MM.1S (cell line): ENCODE measurements around the gene LRRC45.

Source experiments
- DNase-seq: peaks from one replicate; pipeline ENCODE4 v3.0.0-alpha.2; 2015
- H2AFZ ChIP-seq: fragments of 300-600 bp; sonication (generic); 2 replicates; pipeline ENCODE4 v1.6.0; 2016; ENCODE audit warnings: antibody characterized with exemption, low read length
- H3F3A ChIP-seq: fragments of 300-600 bp; sonication (generic); 2 replicates; pipeline ENCODE4 v1.6.1; 2016; ENCODE audit warnings: mild to moderate bottlenecking, antibody characterized with exemption, low read length, moderate library complexity, mixed read lengths; ENCODE audit not compliant: insufficient read depth
- H3K27ac ChIP-seq: fragments of 300-600 bp; sonication (generic); 2 replicates; pipeline ENCODE4 v1.5.1; 2016; ENCODE audit warnings: mild to moderate bottlenecking, low read length
- H3K27me3 ChIP-seq: fragments of 300-600 bp; sonication (generic); replicated peaks from 2 replicates; pipeline ENCODE4 v1.6.0; 2016; ENCODE audit warnings: low read length; ENCODE audit not compliant: insufficient read depth
- H3K36me3 ChIP-seq: fragments of 300-600 bp; sonication (generic); replicated peaks from 2 replicates; pipeline ENCODE4 v1.6.1; 2016; ENCODE audit warnings: mild to moderate bottlenecking, low read length, mixed read lengths; ENCODE audit not compliant: insufficient read depth
- H3K4me1 ChIP-seq: fragments of 300-600 bp; sonication (generic); 2 replicates; pipeline ENCODE4 v1.6.1; 2016; ENCODE audit warnings: low read length, mixed read lengths
- H3K4me2 ChIP-seq: fragments of 300-600 bp; sonication (generic); 2 replicates; pipeline ENCODE4 v1.6.0; 2016; ENCODE audit warnings: low read depth, low read length
- H3K4me3 ChIP-seq: fragments of 300-600 bp; sonication (generic); 2 replicates; pipeline ENCODE4 v1.5.1; 2016; ENCODE audit warnings: low read length, mixed read lengths
- H3K79me2 ChIP-seq: fragments of 300-600 bp; sonication (generic); 2 replicates; pipeline ENCODE4 v1.6.1; 2016; ENCODE audit warnings: mixed run types, low read length, mixed read lengths
- H3K9ac ChIP-seq: fragments of 300-600 bp; sonication (generic); 2 replicates; pipeline ENCODE4 v1.6.1; 2016; ENCODE audit warnings: low read length, mixed read lengths
- H3K9me2 ChIP-seq: fragments of 300-600 bp; sonication (generic); replicated peaks from 2 replicates; pipeline ENCODE4 v1.6.1; 2016; ENCODE audit warnings: mild to moderate bottlenecking, low read length, mixed read lengths; ENCODE audit not compliant: insufficient read depth
- H3K9me3 ChIP-seq: fragments of 300-600 bp; sonication (generic); replicated peaks from 2 replicates; pipeline ENCODE4 v1.6.1; 2016; ENCODE audit warnings: mild to moderate bottlenecking, low read length, mixed read lengths; ENCODE audit not compliant: insufficient read depth
- H4K20me1 ChIP-seq: fragments of 300-600 bp; sonication (generic); 2 replicates; pipeline ENCODE4 v1.6.1; 2016; ENCODE audit warnings: mild to moderate bottlenecking, low read length, moderate library complexity, mixed read lengths; ENCODE audit not compliant: insufficient read depth
- EZH2 ChIP-seq: fragments of 300-600 bp; sonication (generic); optimal IDR thresholded peaks from 2 replicates; pipeline ENCODE3; 2017; ENCODE audit warnings: low read depth, mild to moderate bottlenecking, antibody characterized with exemption, low read length, mixed read lengths
- EZH2phosphoT487 ChIP-seq: fragments of 300-600 bp; sonication (generic); IDR thresholded peaks from 2 replicates; pipeline ENCODE4 v1.6.1; 2018; ENCODE audit warnings: antibody characterized with exemption, low read length
- TF ChIP-seq, protein P1 (sequence below): fragments of 300-600 bp; sonication (generic); IDR thresholded peaks from 2 replicates; pipeline ENCODE4 v1.5.1; 2016; ENCODE audit warnings: antibody characterized with exemption, low read length, mixed read lengths

LRRC45 gene

DNA sequence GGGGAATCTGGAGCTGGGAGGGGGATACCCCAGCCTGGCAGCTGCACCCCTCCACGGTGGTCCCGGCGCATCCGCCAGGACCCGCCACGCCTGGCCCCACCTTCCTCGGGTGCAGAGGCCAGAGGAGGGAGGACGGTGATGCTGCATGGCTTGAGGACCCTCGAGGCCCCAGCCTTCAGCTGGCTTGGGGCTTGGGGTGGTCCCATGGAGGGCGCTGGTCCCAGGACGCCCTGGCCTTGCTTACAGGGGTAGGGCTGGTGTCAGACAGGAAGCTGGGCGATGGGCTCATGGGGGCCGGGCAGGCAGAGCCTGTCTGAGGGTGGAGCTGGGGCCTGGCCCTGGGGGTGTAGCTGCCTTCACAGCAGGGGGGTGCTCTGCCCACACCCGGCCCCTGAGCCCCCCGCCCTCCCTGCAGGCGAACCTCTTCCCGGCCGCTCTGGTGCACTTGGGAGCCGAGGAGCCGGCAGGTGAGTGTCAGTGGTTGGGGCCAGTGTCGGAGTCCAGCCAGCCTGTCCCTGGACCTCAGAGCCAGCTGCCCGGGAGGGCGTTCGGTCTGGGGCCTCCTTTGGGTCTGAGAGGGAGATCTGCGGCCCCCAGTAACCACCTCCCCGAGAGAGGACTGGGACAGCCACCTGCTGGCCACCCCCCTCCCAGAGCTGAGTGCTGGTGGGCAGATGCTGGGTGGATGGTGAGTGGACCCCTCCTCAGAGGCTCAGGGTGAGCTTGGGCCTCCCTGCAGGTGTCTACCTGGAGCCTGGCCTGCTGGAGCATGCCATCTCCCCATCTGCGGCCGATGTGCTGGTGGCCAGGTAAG, 6.8 kb upstream of the LRRC45 start:
- no peak overlapping the region for H3K27ac ChIP-seq
- no peak overlapping the region for H3K4me3 ChIP-seq
- H3K4me2 ChIP-seq = no peak overlapping the region
- H3K9me2 ChIP-seq = no peaks in the 10 kb centered on the region
- H3K79me2 ChIP-seq = peaks cover 13% of the 10 kb centered on the region
- H4K20me1 ChIP-seq = no peaks in the 10 kb centered on the region
- no peak overlapping the region for H3K9ac ChIP-seq
- no peaks in the 10 kb centered on the region for H3K27me3 ChIP-seq
- 0 out of 2 replicates have a peak, but pooled peaks cover 1% of the 10 kb centered on the region for H3K4me1 ChIP-seq
- TF ChIP-seq EZH2 = no peak
- TF ChIP-seq, protein P1, sequence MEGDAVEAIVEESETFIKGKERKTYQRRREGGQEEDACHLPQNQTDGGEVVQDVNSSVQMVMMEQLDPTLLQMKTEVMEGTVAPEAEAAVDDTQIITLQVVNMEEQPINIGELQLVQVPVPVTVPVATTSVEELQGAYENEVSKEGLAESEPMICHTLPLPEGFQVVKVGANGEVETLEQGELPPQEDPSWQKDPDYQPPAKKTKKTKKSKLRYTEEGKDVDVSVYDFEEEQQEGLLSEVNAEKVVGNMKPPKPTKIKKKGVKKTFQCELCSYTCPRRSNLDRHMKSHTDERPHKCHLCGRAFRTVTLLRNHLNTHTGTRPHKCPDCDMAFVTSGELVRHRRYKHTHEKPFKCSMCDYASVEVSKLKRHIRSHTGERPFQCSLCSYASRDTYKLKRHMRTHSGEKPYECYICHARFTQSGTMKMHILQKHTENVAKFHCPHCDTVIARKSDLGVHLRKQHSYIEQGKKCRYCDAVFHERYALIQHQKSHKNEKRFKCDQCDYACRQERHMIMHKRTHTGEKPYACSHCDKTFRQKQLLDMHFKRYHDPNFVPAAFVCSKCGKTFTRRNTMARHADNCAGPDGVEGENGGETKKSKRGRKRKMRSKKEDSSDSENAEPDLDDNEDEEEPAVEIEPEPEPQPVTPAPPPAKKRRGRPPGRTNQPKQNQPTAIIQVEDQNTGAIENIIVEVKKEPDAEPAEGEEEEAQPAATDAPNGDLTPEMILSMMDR = no peak
- no peak for TF ChIP-seq EZH2phosphoT487
- no peak overlapping the region for H2AFZ ChIP-seq
- no peaks in the 10 kb centered on the region for H3K9me3 ChIP-seq
- H3F3A ChIP-seq = 0 out of 2 replicates have a peak, but pooled peaks cover under 1% of the 10 kb centered on the region
- no peak for DNase-seq
- H3K36me3 ChIP-seq = no peaks in the 10 kb centered on the region

DNA sequence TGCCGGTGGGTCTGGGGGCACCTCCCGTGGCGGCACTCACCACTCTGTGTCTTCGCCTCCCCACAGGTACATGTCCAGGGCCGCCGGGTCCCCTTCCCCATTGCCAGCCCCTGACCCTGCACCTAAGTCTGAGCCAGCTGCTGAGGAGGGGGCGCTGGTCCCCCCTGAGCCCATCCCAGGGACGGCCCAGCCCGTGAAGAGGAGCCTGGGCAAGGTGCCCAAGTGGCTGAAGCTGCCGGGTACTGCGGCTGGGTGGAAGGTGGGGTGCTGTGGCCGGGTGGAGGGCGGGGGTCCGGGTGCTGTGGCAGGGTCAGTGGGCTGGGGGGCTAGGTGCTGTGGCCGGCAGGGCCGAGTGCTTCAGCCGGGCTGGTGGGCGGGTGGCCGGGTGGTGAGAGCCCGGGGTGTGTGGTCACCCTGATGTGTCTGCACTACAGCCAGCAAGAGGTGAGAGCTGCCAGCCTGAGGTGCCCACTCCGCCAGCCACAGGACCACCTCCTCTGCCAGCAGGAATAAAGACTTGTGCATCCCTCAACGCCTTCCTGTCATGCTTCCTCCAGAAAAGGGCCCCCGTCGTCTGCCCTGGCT, 6.1 kb upstream of the LRRC45 start:
- DNase-seq = no peak
- H3F3A ChIP-seq = peaks cover 8% of the 10 kb centered on the region
- H3K4me2 ChIP-seq = no peak overlapping the region
- no peak overlapping the region for H2AFZ ChIP-seq
- peaks cover 20% of the 10 kb centered on the region for H3K79me2 ChIP-seq
- H4K20me1 ChIP-seq = no peaks in the 10 kb centered on the region
- 0 out of 2 replicates have a peak, but pooled peaks cover 3% of the 10 kb centered on the region for H3K4me1 ChIP-seq
- no peak overlapping the region for H3K9ac ChIP-seq
- H3K4me3 ChIP-seq = no peak overlapping the region
- no peak overlapping the region for H3K27ac ChIP-seq
- no peaks in the 10 kb centered on the region for H3K36me3 ChIP-seq
- no peaks in the 10 kb centered on the region for H3K9me2 ChIP-seq
- no peaks in the 10 kb centered on the region for H3K9me3 ChIP-seq
- H3K27me3 ChIP-seq = no peaks in the 10 kb centered on the region
- TF ChIP-seq, protein P1 = no peak
- TF ChIP-seq EZH2phosphoT487 (no peak), EZH2 (no peak)

DNA sequence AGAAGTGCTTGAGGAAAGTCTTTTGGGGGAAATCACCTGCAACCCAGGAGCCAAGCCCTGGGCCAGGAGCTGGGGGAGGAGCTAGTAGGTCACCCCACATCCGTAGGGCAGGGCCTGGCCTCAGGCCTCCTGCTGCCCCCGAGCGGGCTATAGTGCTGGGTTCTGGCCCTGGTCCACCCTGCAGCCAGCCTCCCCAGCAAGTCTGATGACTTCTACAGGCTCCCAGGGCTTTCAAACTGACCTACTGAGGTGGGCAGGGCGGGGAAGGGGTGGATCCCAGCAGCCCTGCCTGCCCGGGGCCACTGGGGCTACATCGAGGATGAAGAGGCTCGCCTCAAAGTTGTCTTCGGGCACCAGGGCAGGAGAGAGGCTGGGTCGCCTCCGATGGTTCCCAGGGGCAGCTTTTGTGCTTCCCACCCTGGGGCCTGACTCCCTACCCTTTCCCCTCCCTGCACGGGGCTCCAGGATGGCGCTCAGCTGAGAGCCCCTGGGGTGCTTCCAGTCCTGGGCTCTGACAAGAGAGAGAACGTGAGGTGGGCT, 5.4 kb upstream of the LRRC45 start:
- DNase-seq = no peak
- Histone ChIP-seq H4K20me1 (no peaks in the 10 kb centered on the region), H2AFZ (no peak overlapping the region), H3F3A (peaks cover 13% of the 10 kb centered on the region), H3K4me1 (0 out of 2 replicates have a peak, but pooled peaks cover 3% of the 10 kb centered on the region), H3K27me3 (no peaks in the 10 kb centered on the region), H3K36me3 (no peaks in the 10 kb centered on the region), H3K9me2 (no peaks in the 10 kb centered on the region), H3K9me3 (no peaks in the 10 kb centered on the region), H3K79me2 (peaks cover 27% of the 10 kb centered on the region), H3K4me2 (no peak overlapping the region), H3K27ac (no peak overlapping the region), H3K9ac (no peak overlapping the region), H3K4me3 (no peak overlapping the region)
- TF ChIP-seq, protein P1 = no peak
- TF ChIP-seq EZH2phosphoT487 (no peak), EZH2 (no peak)
